ENCODE results near the gene RFC5. TPM values are rescaled to one million over a fixed set of nuclear protein-coding genes. Genes with fewer than 3 reads are reported as not detected.
A peak's percentile ranks its signal among the peaks of the same experiment; 100 is the strongest.
"Not testable (repeated sequence)": the region's sequence is repeated elsewhere in the genome, so short reads cannot be mapped to it uniquely, and the experiment has no call there.

Gene RFC5
- total and polyA plus RNA-seq, 7 experiments from 2014 or later: 6.3 to 40.3 (median 18.0) TPM

DNA sequence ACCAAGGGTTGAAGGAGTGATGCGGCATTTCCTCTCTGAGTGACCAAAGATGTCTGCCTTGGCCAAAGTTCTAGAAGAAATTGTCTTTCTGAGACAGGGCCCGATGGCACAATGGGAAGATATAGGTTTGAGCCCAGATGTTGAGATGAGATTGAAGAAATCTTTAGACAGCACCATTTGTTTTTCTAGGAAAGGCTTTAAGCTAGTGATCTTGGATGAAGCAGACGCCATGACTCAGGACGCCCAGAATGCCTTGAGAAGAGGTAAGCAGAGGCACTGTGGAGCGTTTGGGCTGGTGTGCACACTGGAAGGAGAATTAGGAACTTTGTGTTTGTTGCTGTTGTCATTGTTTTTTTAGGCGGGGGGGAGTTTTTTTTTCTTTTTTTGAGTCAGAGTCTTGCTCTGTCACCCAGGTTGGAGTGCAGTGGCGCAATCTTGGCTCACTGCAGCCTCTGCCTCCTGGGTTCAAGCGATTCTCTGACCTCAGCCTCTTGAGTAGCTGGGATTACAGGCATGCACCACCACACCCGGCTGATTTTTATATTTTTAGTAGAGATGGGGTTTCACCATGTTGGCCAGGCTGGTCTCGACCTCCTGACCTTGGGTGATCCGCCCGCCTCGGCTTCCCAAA lies 5.7 kb downstream of the RFC5 start:
- H3K27ac ChIP-seq (ENCODE audit: low read depth, low read length); DNase-seq; intact Hi-C loops (cut with micrococcal nuclease); H3K27me3 ChIP-seq (ENCODE audit: control insufficient read depth in 2 of 2, insufficient read depth in 2 of 2, low read length in 2 of 2); H3K4me1 ChIP-seq (ENCODE audit: control insufficient read depth in 2 of 2, insufficient read depth in 2 of 2, low read length in 2 of 2); CTCF ChIA-PET; H3K4me3 Mint-ChIP-seq; H3K4me3 ChIP-seq (ENCODE audit: low read length); H3K9me3 Mint-ChIP-seq; ATAC-seq; H3K27me3 Mint-ChIP-seq; H3K9me3 ChIP-seq (ENCODE audit: control insufficient read depth in 2 of 3, low read length in 3 of 3); POLR2A ChIA-PET: not testable (repeated sequence)
- Mint-ChIP-seq H3K36me3 (peaks cover 4 to 54% (median 24%) of the 10 kb centered on the region in 5 donors), H3K4me1 (peaks cover 7 to 27% (median 12%) of the 10 kb centered on the region in 7 donors), H3K27ac (peak overlapping the region in 3 of 9 donors; percentile 34 to 68 (median 55))
- peaks cover 0 to 61% (median 0%) of the 10 kb centered on the region in 3 experiments for H3K36me3 ChIP-seq (ENCODE audit: control insufficient read depth in 2 of 3, insufficient read depth in 3 of 3, low read length in 3 of 3)

DNA sequence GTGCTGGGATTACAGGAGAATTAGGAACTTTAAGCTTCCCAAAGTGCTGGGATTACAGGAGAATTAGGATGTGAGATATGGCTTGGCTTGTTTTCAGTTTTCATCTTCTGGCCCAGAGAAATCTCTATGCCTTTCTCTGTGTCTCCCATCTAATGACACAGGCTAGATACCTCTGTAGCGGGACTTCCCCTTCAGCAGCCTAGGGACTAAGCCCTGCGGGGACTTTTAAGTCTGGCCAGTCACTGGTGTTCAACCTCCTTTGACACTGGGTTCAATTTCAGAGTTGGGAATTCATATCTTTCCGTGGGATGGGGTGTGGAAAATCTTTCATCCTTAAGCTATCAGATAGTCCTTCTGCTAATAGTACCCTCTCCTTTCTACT lies 6.2 kb downstream of the RFC5 start:
- ATAC-seq: no peak
- no peak overlapping the region for H3K4me3 Mint-ChIP-seq
- peaks cover 4 to 24% (median 7%) of the 10 kb centered on the region in 7 donors for H3K4me1 Mint-ChIP-seq
- peaks cover 4 to 55% (median 25%) of the 10 kb centered on the region in 5 donors for H3K36me3 Mint-ChIP-seq
- Histone ChIP-seq H3K9me3 (ENCODE audit: control insufficient read depth in 2 of 3, low read length in 3 of 3) (no peaks in the 10 kb centered on the region), H3K4me3 (ENCODE audit: low read length) (no peak overlapping the region), H3K27ac (ENCODE audit: low read depth, low read length) (no peak overlapping the region), H3K27me3 (ENCODE audit: control insufficient read depth in 2 of 2, insufficient read depth in 2 of 2, low read length in 2 of 2) (no peaks in the 10 kb centered on the region), H3K4me1 (ENCODE audit: control insufficient read depth in 2 of 2, insufficient read depth in 2 of 2, low read length in 2 of 2) (peaks cover 0 to under 1% of the 10 kb centered on the region in 2 donors), H3K36me3 (ENCODE audit: control insufficient read depth in 2 of 3, insufficient read depth in 3 of 3, low read length in 3 of 3) (peaks cover 0 to 66% (median 0%) of the 10 kb centered on the region in 3 experiments)
- intact Hi-C loops (cut with micrococcal nuclease): no loop called here
- POLR2A ChIA-PET: no interaction called here
- DNase-seq: no peak
- CTCF ChIA-PET: no interaction called here
- no peaks in the 10 kb centered on the region for H3K27me3 Mint-ChIP-seq
- no peaks in the 10 kb centered on the region for H3K9me3 Mint-ChIP-seq
- peak overlapping the region in 1 of 9 donors; percentile 65 for H3K27ac Mint-ChIP-seq

DNA sequence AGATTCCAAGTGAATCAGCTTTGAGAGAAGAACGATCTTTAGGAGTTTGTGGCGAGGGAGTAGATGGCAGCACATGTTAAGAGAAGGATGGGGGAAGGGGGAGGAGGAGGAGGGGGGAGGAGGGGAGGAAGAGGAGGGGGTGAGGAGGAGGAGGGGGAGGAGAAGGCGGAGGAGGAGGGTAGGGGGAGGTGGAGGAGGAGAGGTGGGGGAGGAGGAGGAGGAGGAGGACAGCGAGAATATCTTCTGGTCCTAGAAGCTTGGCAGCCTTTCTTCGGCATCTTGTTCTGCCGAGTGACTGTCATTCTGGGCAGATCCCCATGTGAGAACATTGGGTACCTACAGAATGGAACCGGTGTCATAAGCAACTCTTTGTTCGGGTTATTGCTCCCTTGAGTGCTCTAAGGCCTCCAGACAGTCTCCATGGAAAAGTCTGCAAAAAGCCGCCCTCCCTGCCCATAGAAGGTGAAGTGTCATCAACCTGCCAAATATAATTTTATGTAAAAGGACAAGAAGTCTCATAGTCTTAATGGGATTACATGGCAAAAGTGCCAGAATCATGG lies 6.9 kb downstream of the RFC5 start:
- H3K4me1 ChIP-seq (ENCODE audit: control insufficient read depth in 2 of 2, insufficient read depth in 2 of 2, low read length in 2 of 2): no peaks in the 10 kb centered on the region
- H3K27me3 ChIP-seq (ENCODE audit: control insufficient read depth in 2 of 2, insufficient read depth in 2 of 2, low read length in 2 of 2): no peaks in the 10 kb centered on the region
- H3K36me3 ChIP-seq (ENCODE audit: control insufficient read depth in 2 of 3, insufficient read depth in 3 of 3, low read length in 3 of 3): peaks cover 0 to 71% (median 0%) of the 10 kb centered on the region in 3 experiments
- H3K4me3 ChIP-seq (ENCODE audit: low read length): no peak overlapping the region
- ATAC-seq (no peak), DNase-seq (no peak)
- no peaks in the 10 kb centered on the region for H3K9me3 ChIP-seq (ENCODE audit: control insufficient read depth in 2 of 3, low read length in 3 of 3)
- intact Hi-C loops (cut with micrococcal nuclease): no loop called here
- H3K27ac Mint-ChIP-seq: peak overlapping the region in 1 of 9 donors; percentile 65
- no peak overlapping the region for H3K27ac ChIP-seq (ENCODE audit: low read depth, low read length)
- H3K9me3 Mint-ChIP-seq: no peaks in the 10 kb centered on the region
- ChIA-PET CTCF (no interaction called here), POLR2A (no interaction called here)
- H3K4me3 Mint-ChIP-seq: no peak overlapping the region
- H3K27me3 Mint-ChIP-seq: no peaks in the 10 kb centered on the region
- H3K36me3 Mint-ChIP-seq: peaks cover 4 to 58% (median 21%) of the 10 kb centered on the region in 5 donors
- H3K4me1 Mint-ChIP-seq: peaks cover 0 to 18% (median 0%) of the 10 kb centered on the region in 7 donors

DNA sequence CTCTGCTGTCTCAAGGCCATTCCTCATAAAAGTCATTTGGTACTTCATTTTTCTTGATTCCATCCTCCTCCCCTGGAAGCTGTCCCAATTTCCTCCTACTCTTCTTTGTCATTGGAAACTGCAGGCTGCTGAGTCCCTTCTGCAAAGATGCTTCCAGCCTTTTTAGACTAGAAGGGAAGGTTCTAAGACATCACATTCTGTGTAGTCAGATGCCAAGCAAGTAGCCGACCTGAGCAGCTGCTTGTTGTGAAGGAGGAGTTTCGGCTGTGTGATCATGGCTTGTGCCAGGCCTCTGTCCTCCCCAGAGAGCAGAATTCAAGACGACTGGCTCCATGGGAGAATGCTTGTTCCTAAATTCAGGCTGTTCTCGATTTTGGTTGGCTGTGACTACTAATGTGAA lies 8.7 kb downstream of the RFC5 start:
- Histone ChIP-seq H3K4me1 (ENCODE audit: control insufficient read depth in 2 of 2, insufficient read depth in 2 of 2, low read length in 2 of 2) (no peaks in the 10 kb centered on the region), H3K27ac (ENCODE audit: low read depth, low read length) (no peak overlapping the region), H3K9me3 (ENCODE audit: control insufficient read depth in 2 of 3, low read length in 3 of 3) (no peaks in the 10 kb centered on the region), H3K27me3 (ENCODE audit: control insufficient read depth in 2 of 2, insufficient read depth in 2 of 2, low read length in 2 of 2) (no peaks in the 10 kb centered on the region), H3K36me3 (ENCODE audit: control insufficient read depth in 2 of 3, insufficient read depth in 3 of 3, low read length in 3 of 3) (peaks cover 0 to 74% (median 0%) of the 10 kb centered on the region in 3 experiments), H3K4me3 (ENCODE audit: low read length) (no peak overlapping the region)
- Mint-ChIP-seq H3K4me3 (no peak overlapping the region), H3K27ac (peak overlapping the region in 2 of 9 donors; percentile 45 to 84), H3K36me3 (peaks cover 4 to 62% (median 24%) of the 10 kb centered on the region in 5 donors), H3K9me3 (no peaks in the 10 kb centered on the region), H3K4me1 (peaks cover 0 to 9% (median 0%) of the 10 kb centered on the region in 7 donors), H3K27me3 (no peaks in the 10 kb centered on the region)
- no peak for ATAC-seq
- ChIA-PET POLR2A (no interaction called here), CTCF (no interaction called here)
- DNase-seq: no peak
- intact Hi-C loops (cut with micrococcal nuclease): no loop called here

DNA sequence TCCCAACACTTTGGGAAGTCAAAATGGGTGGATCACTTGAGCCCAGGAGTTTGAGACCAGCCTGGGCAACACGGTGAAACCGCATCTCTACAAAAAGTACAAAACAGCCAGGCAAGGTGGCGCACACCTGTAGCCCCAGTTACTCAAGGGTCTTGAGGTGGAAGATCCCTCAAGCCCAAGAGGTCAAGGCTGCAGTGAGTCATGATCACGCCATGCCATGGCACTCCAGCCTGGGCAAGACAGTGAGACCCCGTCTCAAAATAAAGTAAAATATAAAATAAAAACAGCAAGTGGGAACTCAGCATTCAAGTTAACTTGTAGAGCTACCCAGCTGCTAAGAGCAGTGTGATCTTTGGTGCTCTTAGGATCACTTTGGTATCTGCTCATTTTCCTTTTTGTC lies 12.7 kb downstream of the RFC5 start:
- Histone ChIP-seq H3K27me3 (ENCODE audit: control insufficient read depth in 2 of 2, insufficient read depth in 2 of 2, low read length in 2 of 2) (no peaks in the 10 kb centered on the region), H3K9me3 (ENCODE audit: control insufficient read depth in 2 of 3, low read length in 3 of 3) (no peaks in the 10 kb centered on the region), H3K27ac (ENCODE audit: low read depth, low read length) (no peak overlapping the region), H3K4me1 (ENCODE audit: control insufficient read depth in 2 of 2, insufficient read depth in 2 of 2, low read length in 2 of 2) (no peaks in the 10 kb centered on the region), H3K4me3 (ENCODE audit: low read length) (no peak overlapping the region), H3K36me3 (ENCODE audit: control insufficient read depth in 2 of 3, insufficient read depth in 3 of 3, low read length in 3 of 3) (peaks cover 0 to 82% (median 0%) of the 10 kb centered on the region in 3 experiments)
- H3K9me3 Mint-ChIP-seq: no peaks in the 10 kb centered on the region
- ChIA-PET POLR2A (interaction anchor here (0.6 kb wide), 1 partner anchor 21 kb away, joined by 4 read pairs; no protein-coding TSS in a partner anchor), CTCF (interaction anchor here (0.9 kb wide), 1 partner anchor 32 kb away, joined by 3 read pairs; the partner anchor contains the start of gene WSB2)
- H3K4me3 Mint-ChIP-seq: no peak overlapping the region
- intact Hi-C loops (cut with micrococcal nuclease): no loop called here
- peaks cover 0 to 5% (median 0%) of the 10 kb centered on the region in 7 donors for H3K4me1 Mint-ChIP-seq
- no peak for DNase-seq
- no peaks in the 10 kb centered on the region for H3K27me3 Mint-ChIP-seq
- peak overlapping the region in 1 of 9 donors; percentile 30 for H3K27ac Mint-ChIP-seq
- peaks cover 4 to 61% (median 17%) of the 10 kb centered on the region in 5 donors for H3K36me3 Mint-ChIP-seq
- ATAC-seq: no peak

DNA sequence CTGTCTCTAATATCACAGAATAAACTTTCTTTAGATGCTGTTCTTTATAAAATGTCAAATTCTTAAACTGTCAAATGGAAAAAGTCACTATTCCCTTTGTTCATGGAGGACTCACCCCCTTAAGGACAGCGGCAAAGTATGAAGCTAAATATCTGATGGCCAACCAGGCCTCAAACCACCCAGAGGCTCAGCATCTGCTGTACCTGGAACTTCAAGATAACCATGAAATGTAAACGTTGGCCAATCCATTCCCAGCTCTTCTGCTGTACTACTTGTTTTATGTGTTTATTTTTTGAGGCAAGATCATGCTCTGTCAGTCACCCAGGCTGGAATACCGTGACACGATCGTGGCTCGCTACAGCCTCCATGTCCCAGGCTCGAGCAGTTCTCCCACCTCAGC lies 15.7 kb downstream of the RFC5 start:
- Histone ChIP-seq H3K4me3 (ENCODE audit: low read length) (no peak overlapping the region), H3K36me3 (ENCODE audit: control insufficient read depth in 2 of 3, insufficient read depth in 3 of 3, low read length in 3 of 3) (peaks cover 7 to 87% (median 12%) of the 10 kb centered on the region in 3 experiments), H3K27me3 (ENCODE audit: control insufficient read depth in 2 of 2, insufficient read depth in 2 of 2, low read length in 2 of 2) (no peaks in the 10 kb centered on the region), H3K27ac (ENCODE audit: low read depth, low read length) (no peak overlapping the region), H3K4me1 (ENCODE audit: control insufficient read depth in 2 of 2, insufficient read depth in 2 of 2, low read length in 2 of 2) (no peaks in the 10 kb centered on the region), H3K9me3 (ENCODE audit: control insufficient read depth in 2 of 3, low read length in 3 of 3) (no peaks in the 10 kb centered on the region)
- ChIA-PET CTCF (no interaction called here), POLR2A (no interaction called here)
- DNase-seq: no peak
- intact Hi-C loops (cut with micrococcal nuclease): loop anchor here in 1 of 2 donors (2.0 kb wide), 1 partner anchor 15 kb away; the partner anchor contains the start of gene RFC5
- H3K27ac Mint-ChIP-seq: peak overlapping the region in 2 of 9 donors; percentile 11 to 69
- H3K9me3 Mint-ChIP-seq: no peaks in the 10 kb centered on the region
- H3K27me3 Mint-ChIP-seq: no peaks in the 10 kb centered on the region
- H3K36me3 Mint-ChIP-seq: peaks cover 4 to 58% (median 20%) of the 10 kb centered on the region in 5 donors
- ATAC-seq: no peak
- peaks cover 0 to 28% (median 0%) of the 10 kb centered on the region in 7 donors for H3K4me1 Mint-ChIP-seq
- no peak overlapping the region for H3K4me3 Mint-ChIP-seq
